Tibial nerve (tissue), 4 donors: ENCODE data around the gene RGS7. TPM values are rescaled to one million over a fixed set of nuclear protein-coding genes. Genes with fewer than 3 reads are reported as not detected.

Source experiments
- DNase-seq, 2 donors: peaks; one replicate each; pipeline ENCODE4 v3.0.0-alpha.2; 2019; ENCODE audit warnings: low spot score in 2 of 2
- H3K27ac ChIP-seq, 4 donors: fragments of 200-600 bp; sonication (generic) in 3 of 4; one replicate each; pipeline ENCODE4 v1.5.1; 2017 to 2019; ENCODE audit warnings: mild to moderate bottlenecking in 1 of 4
- H3K27me3 ChIP-seq, 2 donors: fragments of 200-600 bp; sonication (generic) in 1 of 2; one replicate each; pipeline versions ENCODE4 v1.5.1 to v1.6.0; 2017 to 2019
- H3K36me3 ChIP-seq, 3 donors: fragments of 200-600 bp; sonication (generic); one replicate each; pipeline ENCODE4 v1.5.1; 2018 to 2019
- H3K4me1 ChIP-seq, 4 donors: fragments of 200-600 bp; sonication (generic) in 3 of 4; one replicate each; pipeline ENCODE4 v1.5.1; 2017 to 2019
- H3K4me3 ChIP-seq, 4 donors: fragments of 200-600 bp; sonication (generic) in 3 of 4; one replicate each; pipeline ENCODE4 v1.5.1; 2017 to 2019; ENCODE audit warnings: mild to moderate bottlenecking in 1 of 4, moderate library complexity in 1 of 4
- H3K9me3 ChIP-seq, 4 donors: fragments of 200-600 bp; sonication (generic) in 3 of 4; one replicate each; pipeline ENCODE4 v1.5.1; 2017 to 2019
- CTCF ChIP-seq, 5 experiments: fragments of 200-600 bp in 3 of 5; fragments of 450-650 bp in 2 of 5; sonication (generic) in 3 of 5; IDR thresholded peaks; one replicate each; pipeline ENCODE4 v1.5.1; 2016 to 2019; ENCODE audit warnings: antibody characterized with exemption in 5 of 5, mild to moderate bottlenecking in 3 of 5, moderate library complexity in 2 of 5
- EP300 ChIP-seq, 2 donors: sonication (generic); formaldehyde crosslinking; IDR thresholded peaks; one replicate each; pipeline ENCODE4 v1.6.1; 2017; ENCODE audit warnings: antibody characterized with exemption in 2 of 2, mild to moderate bottlenecking in 1 of 2
- POLR2A ChIP-seq, 2 donors: fragments of 450-650 bp; IDR thresholded peaks; one replicate each; pipeline ENCODE4 v1.6.1; 2017; ENCODE audit warnings: antibody characterized with exemption in 2 of 2, mild to moderate bottlenecking in 2 of 2, moderate library complexity in 2 of 2
- WGBS, 2 donors: methylation state at CpG; one replicate each; pipeline ENCODE4 v1.1.5; 2018; 5-methylcytosine and 5-hydroxymethylcytosine counted together
- total RNA-seq, 4 donors: library from RNA; depleted of rRNA; stranded (reverse); fragments of >200 nt; gene quantifications; one replicate each; pipeline ENCODE4 v1.1.0, GENCODE V29; 2016

The RGS7 gene
- total RNA-seq, 4 donors from 2014 or later: 0.39 to 1.5 (median 1.0) TPM; not detected in 1

- Histone ChIP-seq H3K9me3 (no peaks in the 10 kb centered on the region), H3K36me3 (no peaks in the 10 kb centered on the region), H3K27me3 (peaks cover 0 to 19% of the 10 kb centered on the region in 2 donors), H3K4me1 (peaks cover 0 to 19% (median 1%) of the 10 kb centered on the region in 4 donors), H3K4me3 (no peak overlapping the region), H3K27ac (no peak overlapping the region)
- TF ChIP-seq POLR2A (IDR thresholded peaks at IDR 0.05): no peak
- DNase-seq: no peak
- 83% methylated on average over 11 of the region's 11 CpGs for WGBS, 2 donors
These were observed 1.5 kb downstream of the RGS7 start for GRCh38 chr1:241355311-241356010.

GRCh38 chr1:241352401-241352800 lies 4.6 kb downstream of the RGS7 start:
- no peaks in the 10 kb centered on the region for H3K36me3 ChIP-seq
- WGBS, 2 donors: 89 to 92% methylated on average over 2 of the region's 2 CpGs
- peaks cover 0 to 10% of the 10 kb centered on the region in 2 donors for H3K27me3 ChIP-seq
- DNase-seq: no peak
- no peak for TF ChIP-seq EP300 (IDR thresholded peaks at IDR 0.05)
- TF ChIP-seq CTCF (IDR thresholded peaks at IDR 0.05): no peak
- TF ChIP-seq POLR2A (IDR thresholded peaks at IDR 0.05): no peak
- H3K9me3 ChIP-seq: no peaks in the 10 kb centered on the region
- H3K4me3 ChIP-seq: no peak overlapping the region
- H3K4me1 ChIP-seq: peaks cover 0 to 14% (median 1%) of the 10 kb centered on the region in 4 donors
- no peak overlapping the region for H3K27ac ChIP-seq

- Histone ChIP-seq H3K36me3 (no peaks in the 10 kb centered on the region), H3K4me1 (peaks cover 0 to 8% (median 1%) of the 10 kb centered on the region in 4 donors), H3K9me3 (no peaks in the 10 kb centered on the region), H3K4me3 (no peak overlapping the region), H3K27me3 (peaks cover 0 to 8% of the 10 kb centered on the region in 2 donors), H3K27ac (no peak overlapping the region)
- TF ChIP-seq POLR2A (IDR thresholded peaks at IDR 0.05) (no peak), EP300 (IDR thresholded peaks at IDR 0.05) (no peak), CTCF (IDR thresholded peaks at IDR 0.05) (no peak)
- WGBS, 2 donors: 38 to 65% methylated on average over 3 of the region's 3 CpGs
- DNase-seq: no peak
These were observed 5.2 kb downstream of the RGS7 start for GRCh38 chr1:241351841-241352240.

- Histone ChIP-seq H3K36me3 (no peaks in the 10 kb centered on the region), H3K4me1 (no peaks in the 10 kb centered on the region), H3K27me3 (no peaks in the 10 kb centered on the region), H3K9me3 (no peaks in the 10 kb centered on the region), H3K27ac (no peak overlapping the region), H3K4me3 (no peak overlapping the region)
- DNase-seq: no peak
- TF ChIP-seq EP300 (IDR thresholded peaks at IDR 0.05) (no peak), CTCF (IDR thresholded peaks at IDR 0.05) (no peak), POLR2A (IDR thresholded peaks at IDR 0.05) (no peak)
- 63 to 73% methylated on average over 2 of the region's 2 CpGs for WGBS, 2 donors
These were observed 13.0 kb downstream of the RGS7 start for GRCh38 chr1:241343956-241344355.

GRCh38 chr1:241336335-241336734 lies 20.7 kb downstream of the RGS7 start:
- Histone ChIP-seq H3K27me3 (no peaks in the 10 kb centered on the region), H3K9me3 (no peaks in the 10 kb centered on the region), H3K4me1 (no peaks in the 10 kb centered on the region), H3K27ac (no peak overlapping the region), H3K4me3 (no peak overlapping the region), H3K36me3 (no peaks in the 10 kb centered on the region)
- no peak for DNase-seq
- WGBS, 2 donors: 38 to 39% methylated on average over 1 of the region's 1 CpG
- TF ChIP-seq POLR2A (IDR thresholded peaks at IDR 0.05) (no peak), CTCF (IDR thresholded peaks at IDR 0.05) (no peak), EP300 (IDR thresholded peaks at IDR 0.05) (no peak)
